HG03045 (cell line): ENCODE measurements around the gene NKX6-2.

Source experiments
- ATAC-seq: cut with Tn5 transposase; IDR thresholded peaks from one replicate; pipeline ENCODE4 v1.9.1; 2021; ENCODE audit warnings: mild to moderate bottlenecking, moderate library complexity; ENCODE audit not compliant: unreplicated experiment

The NKX6-2 gene

GRCh38 chr10:132762267-132762666, 23.7 kb downstream of the NKX6-2 start:
- no peak for ATAC-seq

GRCh38 chr10:132761395-132762060, 24.4 kb downstream of the NKX6-2 start:
- ATAC-seq, result no peak

- ATAC-seq, result no peak
Measured at GRCh38 chr10:132758865-132759264, 27.1 kb downstream of the NKX6-2 start.

GRCh38 chr10:132757171-132757570, 28.8 kb downstream of the NKX6-2 start:
- no peak for ATAC-seq

- ATAC-seq, result no peak
Measured at GRCh38 chr10:132756591-132756990, 29.4 kb downstream of the NKX6-2 start.

- ATAC-seq, result no peak
Measured at GRCh38 chr10:132755166-132755711, 30.7 kb downstream of the NKX6-2 start.

- no peak for ATAC-seq
Measured at GRCh38 chr10:132754071-132754470, 31.9 kb downstream of the NKX6-2 start.

GRCh38 chr10:132753596-132753995, 32.4 kb downstream of the NKX6-2 start:
- no peak for ATAC-seq

GRCh38 chr10:132752961-132753360, 33.0 kb downstream of the NKX6-2 start:
- ATAC-seq, result no peak

- ATAC-seq, result no peak
Measured at GRCh38 chr10:132752378-132752777, 33.6 kb downstream of the NKX6-2 start.

GRCh38 chr10:132750936-132751335, 35.0 kb downstream of the NKX6-2 start:
- no peak for ATAC-seq

GRCh38 chr10:132749371-132749795, 36.6 kb downstream of the NKX6-2 start:
- no peak for ATAC-seq

GRCh38 chr10:132748545-132749370, 37.2 kb downstream of the NKX6-2 start:
- ATAC-seq, result no peak

- no peak for ATAC-seq
Measured at GRCh38 chr10:132748135-132748534, 37.8 kb downstream of the NKX6-2 start.

- ATAC-seq, result no peak
Measured at GRCh38 chr10:132746801-132747625, 38.9 kb downstream of the NKX6-2 start.

GRCh38 chr10:132746386-132746785, 39.6 kb downstream of the NKX6-2 start:
- no peak for ATAC-seq

- ATAC-seq, result no peak
Measured at GRCh38 chr10:132745971-132746370, 40.0 kb downstream of the NKX6-2 start.

GRCh38 chr10:132745511-132745910, 40.4 kb downstream of the NKX6-2 start:
- no peak for ATAC-seq

GRCh38 chr10:132744839-132745238, 41.1 kb downstream of the NKX6-2 start:
- ATAC-seq, result no peak

GRCh38 chr10:132743925-132744490, 41.9 kb downstream of the NKX6-2 start:
- no peak for ATAC-seq
